NCI-H2196 (cell line): ENCODE measurements around the gene HIVEP3.

Source experiments
- DNase-seq: peaks from one replicate; lab custom pipeline; 2025; ENCODE audit not compliant: unreplicated experiment; lab: John Stamatoyannopoulos, UW

Gene HIVEP3

GRCh38 chr1:41657679-41658295 lies 260.9 kb downstream of the HIVEP3 start:
- DNase-seq, result no peak

- no peak for DNase-seq
These were observed 261.8 kb downstream of the HIVEP3 start for GRCh38 chr1:41656825-41657500.

GRCh38 chr1:41656068-41656467 lies 262.7 kb downstream of the HIVEP3 start:
- no peak for DNase-seq

- DNase-seq, result no peak
These were observed 263.1 kb downstream of the HIVEP3 start for GRCh38 chr1:41655632-41656031.

GRCh38 chr1:41653574-41653973 lies 265.1 kb downstream of the HIVEP3 start:
- DNase-seq, result no peak

- DNase-seq, result no peak
These were observed 266.1 kb downstream of the HIVEP3 start for GRCh38 chr1:41652384-41653265.

- no peak for DNase-seq
These were observed 268.5 kb downstream of the HIVEP3 start for GRCh38 chr1:41650028-41650880.

GRCh38 chr1:41649396-41650027 lies 269.2 kb downstream of the HIVEP3 start:
- DNase-seq, result no peak

GRCh38 chr1:41648844-41649243 lies 269.9 kb downstream of the HIVEP3 start:
- DNase-seq, result no peak

- no peak for DNase-seq
These were observed 270.5 kb downstream of the HIVEP3 start for GRCh38 chr1:41648230-41648629.

- no peak for DNase-seq
These were observed 271.2 kb downstream of the HIVEP3 start for GRCh38 chr1:41647221-41648135.

- DNase-seq, result no peak
These were observed 272.5 kb downstream of the HIVEP3 start for GRCh38 chr1:41646186-41646585.

GRCh38 chr1:41645062-41645461 lies 273.7 kb downstream of the HIVEP3 start:
- DNase-seq, result no peak

- no peak for DNase-seq
These were observed 275.6 kb downstream of the HIVEP3 start for GRCh38 chr1:41642922-41643821.

- DNase-seq, result no peak
These were observed 276.7 kb downstream of the HIVEP3 start for GRCh38 chr1:41641941-41642527.

GRCh38 chr1:41641475-41641814 lies 277.3 kb downstream of the HIVEP3 start:
- DNase-seq, result no peak

GRCh38 chr1:41640756-41641474 lies 277.8 kb downstream of the HIVEP3 start:
- no peak for DNase-seq
